Measurements from ENCODE around the gene PIP5KL1. TPM values are rescaled to one million over a fixed set of nuclear protein-coding genes. Genes with fewer than 3 reads are reported as not detected.
A peak's percentile ranks its signal among the peaks of the same experiment; 100 is the strongest.

PIP5KL1 gene
- total and polyA plus RNA-seq, 2 donors (not counting 3 experiments of a cell fraction or from before 2014, with no cell fraction given): 1.5 to 2.9 TPM

DNA sequence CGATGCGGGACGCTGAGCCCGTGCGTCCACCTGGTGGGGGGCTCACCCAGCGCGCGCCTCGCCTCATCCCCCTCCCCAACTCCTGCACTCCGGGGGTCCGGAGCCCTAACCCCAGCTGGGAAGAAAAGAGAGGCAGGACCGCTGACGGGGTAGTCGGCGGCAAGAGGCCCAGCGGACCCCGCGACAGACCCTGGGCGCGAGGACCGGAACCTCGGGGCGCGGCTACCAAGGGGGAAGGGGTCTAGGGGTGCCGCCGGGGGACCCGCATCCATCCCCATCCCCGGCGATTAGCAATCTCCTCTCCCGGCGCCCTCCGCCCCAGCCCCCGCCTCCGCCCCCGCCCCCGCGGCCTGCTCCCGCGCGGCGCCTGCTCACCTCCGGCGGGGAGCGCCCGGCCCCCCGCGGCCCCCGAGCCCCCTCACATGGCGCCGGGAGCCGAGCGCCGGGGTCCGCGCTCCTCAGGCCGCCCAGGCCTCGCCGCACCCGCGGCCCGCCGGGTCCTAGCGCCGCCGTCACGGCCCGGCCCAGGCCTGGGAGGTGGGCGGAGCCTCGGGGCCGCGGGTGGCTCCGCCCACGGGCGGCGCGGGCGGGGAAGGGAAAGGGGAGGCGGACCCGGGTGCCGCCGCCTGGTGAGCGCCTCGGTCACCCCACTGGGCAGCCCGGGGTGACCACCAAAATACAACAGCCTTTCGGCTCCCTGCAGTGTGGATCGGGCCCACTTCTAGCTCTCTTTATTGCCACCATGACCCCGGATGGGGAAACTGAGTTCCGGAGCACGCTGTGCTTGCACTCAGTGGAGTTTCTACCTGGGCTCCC lies 31.2 kb downstream of the PIP5KL1 start, which contains the start of gene ST6GALNAC6:
ST6GALNAC6 (minus strand) TSS at position 476 of the 816 bp plus-strand sequence. CDS start 1,622 bp downstream, outside the sequence.
- Histone ChIP-seq H3K79me2 (ENCODE audit: control insufficient read depth, insufficient read depth, low read length) (peaks cover 11% of the 10 kb centered on the region), H3K9me3 (replicated peaks; ENCODE audit: control insufficient read depth, insufficient read depth, low read length) (no peaks in the 10 kb centered on the region), H2AFZ (ENCODE audit: low read depth, low read length) (peak within 1 kb of the TSS; percentile 91), H3K9ac (replicated peaks; ENCODE audit: extremely low read depth, insufficient read depth, low read length) (peak within 1 kb of the TSS; percentile 85), H3K27ac (ENCODE audit: insufficient read depth, low read depth, low read length) (peak within 1 kb of the TSS; percentile 35), H3K4me2 (ENCODE audit: insufficient read depth, low read length) (peak within 1 kb of the TSS; percentile 69), H3K4me3 (replicated peaks in 1 of 3; ENCODE audit: insufficient read depth in 1 of 3, low read depth in 1 of 3, low read length in 3 of 3) (peak within 1 kb of the TSS; percentile 60 to 74 (median 62)), H3K36me3 (ENCODE audit: control insufficient read depth in 2 of 2, extremely low read depth in 1 of 2, insufficient read depth in 2 of 2, low read length in 2 of 2) (peaks cover 2 to 18% of the 10 kb centered on the region in 2 experiments), H4K20me1 (replicated peaks; ENCODE audit: control insufficient read depth, extremely low read depth, insufficient read depth, low read length) (no peaks in the 10 kb centered on the region), H3K9me1 (replicated peaks; ENCODE audit: control insufficient read depth, extremely low read depth, insufficient read depth, low read length) (no peaks in the 10 kb centered on the region), H3K27me3 (ENCODE audit: control insufficient read depth in 2 of 2, insufficient read depth in 2 of 2, low read length in 2 of 2) (no peaks in the 10 kb centered on the region), H3K4me1 (ENCODE audit: control insufficient read depth, extremely low read depth, insufficient read depth, low read length) (peaks cover 25% of the 10 kb centered on the region)
- no TSS peak for BruUV-seq (replicated peaks)
- CTCF ChIA-PET: interaction anchor here (0.9 to 2.7 kb wide), 8 partner anchors 9 to 165 kb away, joined by 3 to 12 read pairs (median 6); partner anchors contain the start of genes ST6GALNAC4 and TOR2A
- TF ChIP-seq POLR2A (IDR thresholded peaks at IDR 0.05; ENCODE audit: low read depth, low read length): peak; percentile 57
- peak; percentile 83 for TF ChIP-seq POLR2AphosphoS5 (IDR thresholded peaks at IDR 0.05; ENCODE audit: insufficient read depth, low read depth, low read length)
- no peak for TF ChIP-seq GATA2 (IDR thresholded peaks at IDR 0.05; ENCODE audit: insufficient read depth, insufficient read length, low read depth, low read length)
- peak; percentile 56 for DNase-seq (ENCODE audit: low read depth, low spot score)
- intact Hi-C loops (cut with micrococcal nuclease): loop anchor here (1.0 to 2.0 kb wide), 2 partner anchors 17 kb away; partner anchors contain the start of gene ST6GALNAC4
- dilution Hi-C loops (cut with MboI; ENCODE audit: extremely low pct_ligation_motif_present, low sequenced_read_pairs): no loop called here
- POLR2A ChIA-PET: interaction anchor here (1.0 kb wide), 1 partner anchor 106 kb away, joined by 4 read pairs; no protein-coding TSS in a partner anchor
- peak; percentile 53 for FAIRE-seq

DNA sequence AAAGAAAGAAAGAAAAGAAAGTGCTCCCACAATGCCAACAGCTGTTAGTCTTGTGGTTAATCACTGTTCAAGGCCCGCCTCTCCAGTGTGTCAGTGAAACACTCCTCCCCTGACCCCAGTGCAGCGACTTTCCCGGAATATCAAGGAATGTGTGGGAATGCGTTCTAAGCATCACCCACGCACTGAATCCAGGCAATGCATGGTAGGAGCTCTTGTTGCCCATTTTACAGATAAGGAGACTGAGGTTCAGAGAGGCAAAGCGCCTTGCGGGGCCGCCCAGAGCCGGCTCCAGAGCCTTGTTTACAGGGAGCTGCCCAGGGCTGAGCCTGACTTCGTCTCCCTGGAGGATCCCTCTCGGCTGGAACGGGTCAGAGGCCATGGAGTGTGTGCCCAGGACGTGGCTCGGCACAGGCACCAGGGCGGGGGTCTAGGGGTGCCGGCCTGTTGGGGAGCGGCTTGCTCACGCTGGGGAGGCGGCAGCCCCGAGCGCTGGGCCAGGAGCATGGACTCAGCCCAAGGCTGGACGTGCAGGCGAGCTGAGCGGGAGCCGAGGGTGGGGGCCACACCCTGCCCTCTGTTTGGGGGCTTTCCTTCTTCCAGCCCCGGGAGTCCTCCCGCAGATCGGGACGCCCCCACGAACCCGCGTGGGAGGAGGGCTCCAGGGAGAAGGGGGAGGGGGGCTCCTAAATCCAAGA lies 32.0 kb downstream of the PIP5KL1 start:
- peak; percentile 81 for FAIRE-seq
- no peaks in the 10 kb centered on the region for H3K27me3 ChIP-seq (ENCODE audit: control insufficient read depth in 2 of 2, insufficient read depth in 2 of 2, low read length in 2 of 2)
- dilution Hi-C loops (cut with MboI; ENCODE audit: extremely low pct_ligation_motif_present, low sequenced_read_pairs): no loop called here
- H3K27ac ChIP-seq (ENCODE audit: insufficient read depth, low read depth, low read length): peak overlapping the region; percentile 35
- no peaks in the 10 kb centered on the region for H3K9me1 ChIP-seq (replicated peaks; ENCODE audit: control insufficient read depth, extremely low read depth, insufficient read depth, low read length)
- peak; percentile 66 for DNase-seq (ENCODE audit: low read depth, low spot score)
- ChIA-PET CTCF (interaction anchor here (0.8 to 2.7 kb wide), 10 partner anchors 9 to 164 kb away, joined by 3 to 12 read pairs (median 5); partner anchors contain the start of gene TOR2A), POLR2A (interaction anchor here (0.7 to 1.0 kb wide), 2 partner anchors 105 to 447 kb away, joined by 3 to 4 read pairs; partner anchors contain the start of gene LRSAM1)
- H3K9ac ChIP-seq (replicated peaks; ENCODE audit: extremely low read depth, insufficient read depth, low read length): peak overlapping the region; percentile 85
- BruUV-seq (replicated peaks): TSS peak; percentile 24
- peaks cover 11% of the 10 kb centered on the region for H3K79me2 ChIP-seq (ENCODE audit: control insufficient read depth, insufficient read depth, low read length)
- peak overlapping the region; percentile 42 for H2AFZ ChIP-seq (ENCODE audit: low read depth, low read length)
- peaks cover 17% of the 10 kb centered on the region for H3K4me1 ChIP-seq (ENCODE audit: control insufficient read depth, extremely low read depth, insufficient read depth, low read length)
- TF ChIP-seq MAX (IDR thresholded peaks at IDR 0.05; ENCODE audit: insufficient read depth, insufficient read length): no peak
- no peak for TF ChIP-seq JUN (IDR thresholded peaks at IDR 0.05; ENCODE audit: borderline replicate concordance, insufficient read depth, insufficient read length, low read depth)
- no peak for TF ChIP-seq POLR2A (IDR thresholded peaks at IDR 0.05; ENCODE audit: low read depth, low read length)
- no peak for TF ChIP-seq FOS (IDR thresholded peaks at IDR 0.05; ENCODE audit: borderline replicate concordance, insufficient read depth, low read length)
- TF ChIP-seq POLR2AphosphoS5 (IDR thresholded peaks at IDR 0.05; ENCODE audit: insufficient read depth, low read depth, low read length): no peak
- no peak for TF ChIP-seq MYC (IDR thresholded peaks at IDR 0.05; ENCODE audit: low read depth, low read length)
- TF ChIP-seq GATA2 (IDR thresholded peaks at IDR 0.05; ENCODE audit: insufficient read depth, insufficient read length, low read depth, low read length): no peak
- TF ChIP-seq CTCF (IDR thresholded peaks at IDR 0.05; ENCODE audit: extremely low read depth in 1 of 2, insufficient read depth in 1 of 2, low read depth in 1 of 2, low read length in 2 of 2): no peak
- no peak for TF ChIP-seq EZH2 (IDR thresholded peaks at IDR 0.05; ENCODE audit: borderline replicate concordance, low read depth, low read length, severe bottlenecking)
- peak overlapping the region; percentile 69 for H3K4me2 ChIP-seq (ENCODE audit: insufficient read depth, low read length)
- H4K20me1 ChIP-seq (replicated peaks; ENCODE audit: control insufficient read depth, extremely low read depth, insufficient read depth, low read length): no peaks in the 10 kb centered on the region
- H3K9me3 ChIP-seq (replicated peaks; ENCODE audit: control insufficient read depth, insufficient read depth, low read length): no peaks in the 10 kb centered on the region
- H3K36me3 ChIP-seq (ENCODE audit: control insufficient read depth in 2 of 2, extremely low read depth in 1 of 2, insufficient read depth in 2 of 2, low read length in 2 of 2): peaks cover 4 to 26% of the 10 kb centered on the region in 2 experiments
- intact Hi-C loops (cut with micrococcal nuclease): loop anchor here (1.0 to 2.0 kb wide), 2 partner anchors 16 to 18 kb away; partner anchors contain the start of gene ST6GALNAC4
- H3K4me3 ChIP-seq (replicated peaks in 1 of 3; ENCODE audit: insufficient read depth in 1 of 3, low read depth in 1 of 3, low read length in 3 of 3): peak overlapping the region; percentile 60 to 74 (median 62)

Data from endothelial cell of umbilical vein (primary cell).